Body of pancreas (tissue), 4 donors: Measurements from ENCODE around the gene STAU1.

Experiments used
- CTCF ChIP-seq, 7 experiments: fragments of 450-650 bp in 4 of 7; fragments of 200-600 bp in 3 of 7; sonication (generic) in 3 of 7; IDR thresholded peaks; one replicate each; pipeline ENCODE4 v1.5.1; 2016 to 2019; ENCODE audit warnings: antibody characterized with exemption in 7 of 7
- POLR2A ChIP-seq, 3 donors: fragments of 450-650 bp; IDR thresholded peaks; one replicate each; pipeline ENCODE4 v1.6.1; 2016; ENCODE audit warnings: antibody characterized with exemption in 3 of 3, mild to moderate bottlenecking in 2 of 3

- TF ChIP-seq CTCF (IDR thresholded peaks at IDR 0.05) (no peak), POLR2A (IDR thresholded peaks at IDR 0.05) (no peak)
These were observed 68.1 kb downstream of the STAU1 start for GRCh38 chr20:49119988-49120387.
